NCI-H2227 (cell line): Measurements from ENCODE around the gene TRPV4.

ENCODE experiments used
- DNase-seq: peaks from one replicate; lab custom pipeline; 2025; ENCODE audit not compliant: unreplicated experiment; lab: John Stamatoyannopoulos, UW

Gene TRPV4

DNA sequence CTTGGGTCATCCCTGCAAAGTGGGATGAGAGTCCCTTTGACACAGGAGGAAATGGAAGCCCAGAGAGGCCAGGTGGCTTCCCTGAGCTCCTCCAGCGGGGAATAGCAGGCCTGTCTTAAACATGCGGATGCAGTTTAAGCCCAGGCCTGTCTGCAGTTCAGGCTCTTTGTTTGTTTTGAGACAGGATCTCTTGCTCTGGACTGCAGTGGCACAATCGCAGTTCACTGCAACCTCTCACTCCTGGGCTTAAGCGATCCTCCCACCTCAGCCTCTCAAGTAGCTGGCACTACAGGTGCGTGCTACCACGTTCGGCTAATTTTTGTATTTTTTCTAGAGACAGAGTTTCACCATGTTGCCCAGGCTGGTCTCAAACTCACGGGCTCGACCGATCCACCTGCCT, 3.5 kb downstream of the TRPV4 start:
- no peak for DNase-seq

DNA sequence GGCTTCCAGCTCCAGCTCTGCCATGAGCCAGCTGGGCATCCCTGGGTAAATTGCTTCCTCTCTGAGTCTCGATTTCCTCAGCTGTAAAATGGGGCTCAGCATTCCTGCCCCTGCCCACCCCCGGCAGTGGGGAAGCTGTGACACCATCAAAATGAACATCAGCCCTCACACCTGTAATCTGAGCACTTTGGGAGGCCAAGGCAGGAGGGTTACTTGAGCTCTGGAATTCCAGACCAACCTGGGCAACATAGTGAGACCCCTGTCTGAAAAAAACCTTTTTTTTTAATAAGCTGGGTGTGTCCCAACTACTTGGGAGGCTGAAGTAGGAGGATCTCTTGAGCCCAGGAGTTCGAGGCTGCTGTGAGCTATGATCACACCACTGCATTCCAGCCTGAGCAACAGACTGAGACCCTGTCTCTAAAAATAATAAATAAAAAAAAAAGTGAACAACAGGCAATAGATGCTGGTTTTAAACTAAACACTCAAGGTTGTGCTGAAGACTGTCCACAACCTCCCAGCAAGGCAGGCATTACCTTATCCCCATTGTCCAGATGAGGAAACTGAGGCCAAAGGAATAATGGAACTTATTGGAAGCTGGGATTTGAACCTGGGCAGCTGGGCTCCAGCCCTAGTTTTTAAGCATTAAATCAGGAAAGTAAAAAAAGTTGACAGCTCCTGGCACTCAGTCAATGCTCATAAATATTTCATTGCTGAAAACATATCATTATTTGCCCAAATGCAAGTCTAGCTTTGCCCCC, 4.3 kb downstream of the TRPV4 start:
- no peak for DNase-seq

DNA sequence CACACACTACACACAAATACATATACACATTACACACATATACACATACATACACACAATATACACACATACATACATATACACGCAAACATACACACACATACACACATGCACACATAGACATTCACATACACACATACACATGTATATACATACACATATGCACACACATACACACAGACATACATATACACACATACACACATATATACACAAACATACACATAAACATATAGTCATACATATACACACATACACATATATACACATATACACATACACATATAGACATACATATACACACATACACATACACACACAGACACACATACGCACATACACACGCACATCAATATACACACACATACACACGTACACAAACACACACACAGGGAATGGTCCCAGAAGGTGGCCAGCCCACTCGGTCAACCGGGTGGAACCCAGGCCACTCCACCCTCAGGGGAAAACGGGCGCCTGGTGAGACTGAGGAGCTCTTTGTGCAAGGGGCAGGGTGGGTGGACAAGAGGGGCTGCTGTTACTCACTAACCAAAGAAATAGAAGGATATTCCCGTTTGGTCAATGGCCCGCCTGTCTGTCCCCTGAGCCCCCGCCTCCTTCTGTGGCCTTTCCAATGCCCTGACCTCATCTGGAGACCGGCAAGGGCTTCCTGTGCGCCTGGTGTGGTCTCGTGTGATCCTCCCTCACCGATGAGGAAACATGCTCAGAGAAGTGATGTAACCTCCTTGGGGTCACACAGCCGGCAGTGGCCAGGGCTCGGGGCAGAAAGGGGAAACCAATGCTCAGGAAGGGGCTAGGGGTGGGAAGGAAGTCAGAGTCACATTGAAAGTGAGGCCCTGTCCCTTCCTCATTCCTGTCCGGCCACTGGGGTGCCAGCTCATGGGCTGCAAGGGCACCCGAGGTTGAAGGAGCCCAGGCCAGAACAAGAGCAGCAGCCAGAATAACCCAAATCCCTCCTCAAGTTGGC, 5.3 kb downstream of the TRPV4 start:
- DNase-seq: no peak

DNA sequence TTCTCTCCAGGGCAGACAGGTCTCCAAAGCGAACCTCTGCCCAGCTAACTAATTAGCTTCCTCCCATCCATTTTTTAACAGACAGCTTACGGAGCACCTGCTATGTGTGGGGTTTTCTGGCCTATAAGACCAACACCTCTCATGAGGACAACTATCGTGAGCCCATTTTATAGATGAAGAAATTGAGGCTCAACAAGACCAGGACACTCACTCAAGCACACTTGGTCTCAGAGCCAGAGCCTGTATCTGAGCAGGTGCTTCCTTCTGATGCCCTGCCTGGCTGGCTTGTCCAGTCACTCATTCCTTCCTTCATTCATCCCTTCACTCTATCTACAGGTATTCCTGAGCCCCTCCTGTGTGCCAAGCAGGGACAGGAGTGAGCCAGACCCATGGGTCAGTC, 6.1 kb downstream of the TRPV4 start:
- no peak for DNase-seq

DNA sequence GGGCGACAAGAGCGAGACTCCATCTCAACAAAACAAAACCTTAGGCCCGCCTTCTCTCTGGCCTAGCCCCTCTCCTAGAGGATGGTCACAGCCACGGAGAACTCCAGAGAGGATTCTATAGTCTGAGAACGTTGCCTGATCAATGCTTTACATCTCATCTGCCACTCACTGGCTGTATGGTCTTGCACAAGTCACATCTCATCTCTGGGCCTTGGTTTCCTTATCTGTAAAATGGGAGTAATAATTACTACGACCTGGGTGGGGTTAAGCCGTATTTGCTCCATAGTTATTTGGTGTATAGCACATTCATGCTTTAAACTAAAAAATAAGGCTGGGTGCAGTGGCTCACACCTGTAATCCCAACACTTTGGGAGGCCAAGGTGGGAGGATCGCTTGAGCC, 8.5 kb downstream of the TRPV4 start:
- no peak for DNase-seq

DNA sequence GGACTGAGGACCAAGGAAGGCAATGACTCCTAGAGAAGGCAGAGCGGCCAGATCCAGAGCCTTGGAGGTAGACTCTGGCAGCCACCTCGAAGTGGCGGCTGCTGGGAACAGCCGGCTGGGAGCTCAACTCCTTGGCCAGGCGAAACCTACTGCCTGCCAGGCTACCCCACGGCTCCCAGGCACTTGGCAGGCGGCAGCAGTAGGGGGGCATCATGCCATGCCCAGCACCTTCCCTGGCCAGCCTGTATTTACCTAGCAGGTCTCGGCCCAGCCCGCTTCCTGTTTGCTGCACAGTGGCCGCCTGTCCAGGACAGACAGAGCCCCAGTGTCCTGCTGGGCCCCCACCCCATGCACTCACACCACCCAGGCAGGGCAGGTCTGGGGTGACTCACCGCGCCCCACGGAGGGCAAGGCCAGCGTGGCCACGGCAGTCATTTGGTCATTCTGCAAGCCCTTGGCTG, 10.2 kb downstream of the TRPV4 start:
- DNase-seq: no peak

DNA sequence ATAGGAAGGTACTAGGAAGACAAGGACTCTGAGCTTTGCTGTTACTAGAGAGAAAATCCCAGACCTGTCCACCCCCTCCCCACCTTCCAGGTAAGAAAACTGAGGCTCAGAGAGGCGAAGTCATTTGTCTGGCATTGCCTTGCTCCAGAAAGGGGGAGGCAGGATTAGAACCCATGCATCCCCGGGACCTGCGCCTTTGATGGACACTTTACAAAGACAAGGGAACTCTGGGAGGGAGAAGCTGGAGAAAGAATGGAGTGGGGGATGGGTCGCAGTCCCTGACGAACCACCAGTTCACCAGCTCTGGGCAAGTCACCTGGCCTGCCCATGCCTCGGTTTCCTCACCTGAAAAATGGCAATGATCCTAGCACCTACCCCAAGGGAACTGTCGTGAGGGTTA, 10.8 kb downstream of the TRPV4 start:
- no peak for DNase-seq

DNA sequence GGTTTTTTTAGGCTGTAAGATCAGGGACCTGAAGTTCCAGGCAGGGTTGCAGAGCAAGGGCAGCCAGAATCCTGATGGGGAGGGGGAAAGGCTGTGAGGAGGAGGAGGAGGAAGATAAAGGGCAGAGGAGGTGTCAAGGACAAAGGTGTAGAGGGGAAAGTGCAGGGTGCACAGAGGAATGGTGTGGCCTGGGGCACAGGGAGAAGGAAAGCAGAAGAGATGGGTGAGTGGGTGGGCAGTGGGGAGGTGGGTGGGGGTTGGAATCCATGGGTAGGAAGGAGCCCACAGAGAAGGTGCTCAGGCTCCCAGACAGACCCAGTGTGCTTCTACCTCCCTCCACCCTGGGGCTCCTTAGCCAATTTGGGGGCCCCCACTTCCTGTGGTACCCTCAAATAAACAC, 11.2 kb downstream of the TRPV4 start:
- DNase-seq: no peak

DNA sequence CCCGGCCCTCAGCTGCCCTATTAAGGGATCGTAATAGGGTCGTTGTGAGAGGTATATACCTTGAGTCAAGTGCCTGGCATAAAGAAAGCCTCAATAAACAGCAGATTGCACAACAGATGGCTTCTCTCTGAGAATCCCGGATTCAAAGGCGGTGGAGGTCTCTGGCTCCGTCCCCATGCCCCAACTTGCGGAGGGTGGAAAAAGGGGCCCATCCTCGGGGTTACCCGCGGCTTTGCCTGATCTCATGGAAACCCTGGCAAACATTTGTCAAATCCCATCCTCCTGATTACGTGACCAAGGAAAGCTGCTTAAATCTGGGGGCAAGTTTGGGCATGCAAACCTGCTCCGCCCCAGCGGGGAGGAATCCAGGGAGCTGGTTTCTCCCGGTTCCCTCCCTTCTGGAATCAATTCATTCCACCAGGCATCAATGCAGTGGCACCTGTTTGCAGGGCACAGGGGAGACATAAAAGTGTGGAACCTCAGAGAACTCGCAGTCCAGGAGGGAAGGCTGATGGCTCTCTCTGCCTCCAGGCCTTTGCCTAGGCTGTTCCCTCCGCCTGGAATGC, 12.3 kb downstream of the TRPV4 start:
- peak; percentile 43 for DNase-seq

DNA sequence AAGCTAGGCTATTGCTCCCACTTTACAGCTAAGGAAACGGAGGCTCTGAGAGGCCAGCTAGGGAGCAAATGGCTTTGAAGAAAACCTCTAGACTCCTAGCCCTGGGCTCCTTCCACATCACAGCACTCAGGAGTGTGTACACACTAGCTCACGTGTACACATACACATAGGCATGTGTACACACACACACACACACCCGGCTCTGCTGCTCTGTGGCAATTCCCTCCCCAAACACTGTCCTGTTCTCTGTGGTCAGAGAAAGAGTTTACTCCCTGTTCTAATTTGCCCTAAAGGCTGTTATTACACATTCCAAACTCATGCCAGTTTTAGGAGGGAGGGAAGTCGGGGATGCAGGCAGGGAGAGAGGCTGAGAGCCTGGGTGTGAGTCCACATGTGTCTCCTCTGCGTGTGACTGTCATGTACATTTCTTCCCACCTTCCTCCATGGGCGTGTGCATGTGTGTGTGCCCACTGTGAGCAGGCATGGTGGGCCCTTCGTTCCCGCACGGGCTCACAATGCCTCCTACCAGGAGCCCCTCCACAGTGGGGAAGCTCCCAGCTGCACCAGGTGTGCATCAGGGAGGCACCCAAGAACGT, 14.2 kb downstream of the TRPV4 start:
- no peak for DNase-seq

DNA sequence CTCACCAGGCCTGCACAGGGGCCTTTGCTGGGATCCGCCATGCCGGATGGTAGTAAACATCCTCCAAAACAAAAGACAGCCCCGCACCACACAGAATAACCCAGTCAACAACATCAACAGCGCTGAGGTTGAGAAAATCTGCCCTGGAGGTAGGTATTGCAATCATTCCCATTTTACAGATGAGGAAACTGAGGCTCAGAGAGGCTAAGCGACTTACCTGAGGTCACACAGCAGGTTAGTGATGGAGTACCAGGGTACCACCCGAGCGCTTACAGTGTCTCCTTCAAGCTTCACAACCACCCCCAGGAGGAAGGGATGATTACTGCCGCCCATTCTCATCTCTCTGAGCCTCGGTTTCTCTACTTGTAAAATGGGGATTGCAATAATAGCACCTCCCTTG, 14.9 kb downstream of the TRPV4 start:
- no peak for DNase-seq

DNA sequence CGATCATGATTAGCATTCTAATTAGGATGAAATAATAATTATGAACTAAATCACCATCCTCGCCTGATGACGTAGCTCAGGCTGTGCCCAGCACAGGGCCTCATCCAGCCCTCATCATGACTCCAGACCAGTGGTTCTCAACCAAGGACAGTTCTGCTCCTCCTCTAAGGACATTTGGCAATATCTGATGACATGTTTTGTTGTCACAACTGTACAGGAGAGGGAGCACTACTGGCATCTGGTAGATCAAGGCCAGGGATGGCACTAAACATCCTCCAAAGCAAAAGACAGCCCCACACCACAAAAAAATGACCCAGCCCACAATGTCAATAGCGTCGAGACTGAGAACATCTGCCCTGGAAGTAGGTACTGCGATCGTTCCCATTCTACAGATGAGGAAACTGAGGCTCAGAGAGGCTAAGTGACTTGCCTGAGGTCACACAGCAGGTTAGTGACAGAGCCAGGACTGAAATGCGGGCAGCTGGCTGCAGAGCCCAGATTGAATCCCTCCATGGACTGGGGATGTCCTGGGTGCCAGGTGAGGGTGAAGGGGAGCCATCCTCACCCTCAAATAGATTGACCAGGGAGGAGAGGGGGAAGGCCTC, 15.5 kb downstream of the TRPV4 start:
- DNase-seq: no peak

DNA sequence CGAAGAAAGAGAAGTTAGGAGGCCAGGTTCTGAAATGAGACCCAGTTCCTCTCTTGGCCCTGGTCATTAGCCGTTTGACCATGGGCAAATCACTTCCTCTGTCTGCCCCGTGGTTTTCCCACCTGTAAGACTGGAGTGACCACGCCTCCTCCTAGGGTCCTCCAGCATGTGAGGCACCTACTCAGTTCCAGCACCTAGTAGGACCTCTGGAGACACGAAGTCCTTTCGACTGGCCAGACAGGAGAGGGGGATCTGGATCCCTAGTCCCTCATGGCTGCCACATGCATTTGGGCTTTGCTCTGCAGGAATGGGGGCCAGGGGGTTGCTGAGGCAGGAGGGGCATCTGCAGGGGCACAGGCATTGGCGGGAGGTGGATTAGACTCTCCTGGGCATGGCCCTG, 16.3 kb downstream of the TRPV4 start:
- DNase-seq: no peak

DNA sequence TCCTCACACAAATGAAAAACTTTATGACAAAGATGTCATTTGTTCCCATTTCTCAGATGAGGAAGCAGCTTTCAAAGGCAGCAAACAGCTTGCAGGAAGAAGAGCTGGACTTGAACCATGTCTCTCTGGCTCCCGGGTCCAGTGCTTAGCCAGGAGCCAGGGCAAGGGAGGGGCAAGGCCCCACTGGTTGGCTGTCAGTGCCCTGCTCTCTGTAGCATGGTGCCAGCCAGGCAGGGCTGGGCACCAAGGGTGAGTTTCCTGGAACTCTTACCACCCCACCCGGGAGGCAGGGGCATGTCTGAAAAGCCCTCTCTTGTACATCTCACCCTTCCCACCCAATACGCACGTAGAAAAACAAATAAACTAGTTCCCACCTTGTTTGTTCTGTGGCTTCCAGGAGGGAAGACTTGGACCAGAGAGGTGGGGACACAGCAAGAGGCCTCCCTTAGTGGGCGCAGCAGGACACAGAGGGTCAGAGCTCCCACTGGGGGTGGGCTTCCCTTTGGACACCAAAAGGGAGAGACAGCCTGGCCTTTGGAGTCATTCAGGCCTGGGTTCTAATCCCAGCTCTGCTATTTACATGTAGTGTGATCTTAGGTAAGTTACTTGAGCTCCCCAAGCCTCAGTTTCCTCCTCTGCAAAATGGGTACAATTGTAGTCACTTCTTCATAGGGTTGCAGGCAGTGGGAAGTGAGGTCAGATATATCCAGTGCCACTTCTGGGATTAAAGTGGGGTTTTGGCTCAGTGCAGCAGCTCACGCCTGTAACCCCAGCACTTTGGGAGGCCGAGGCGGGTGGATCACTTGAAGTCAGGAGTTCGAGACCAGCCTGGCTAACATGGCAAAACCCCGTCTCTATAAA, 17.2 kb downstream of the TRPV4 start:
- DNase-seq: no peak

DNA sequence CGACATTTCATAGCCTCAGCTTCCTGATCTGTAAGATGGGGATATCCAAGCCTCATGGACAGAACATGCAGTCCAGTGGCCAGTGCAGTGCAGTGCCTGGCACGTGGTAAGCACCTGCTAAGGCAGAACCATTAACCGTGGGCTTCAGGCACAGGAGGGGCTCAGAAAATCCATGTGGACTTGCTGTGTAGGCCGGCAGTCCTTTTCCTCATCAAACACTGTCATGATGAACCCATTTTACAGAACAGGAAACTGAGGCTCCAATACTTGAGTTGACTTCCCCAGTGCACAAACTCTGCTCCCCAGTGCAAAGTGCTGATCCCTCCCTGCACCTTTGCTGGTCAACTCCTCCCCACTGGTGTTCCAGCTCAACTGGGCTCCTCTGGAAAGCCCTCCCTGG, 18.0 kb downstream of the TRPV4 start:
- DNase-seq: no peak

DNA sequence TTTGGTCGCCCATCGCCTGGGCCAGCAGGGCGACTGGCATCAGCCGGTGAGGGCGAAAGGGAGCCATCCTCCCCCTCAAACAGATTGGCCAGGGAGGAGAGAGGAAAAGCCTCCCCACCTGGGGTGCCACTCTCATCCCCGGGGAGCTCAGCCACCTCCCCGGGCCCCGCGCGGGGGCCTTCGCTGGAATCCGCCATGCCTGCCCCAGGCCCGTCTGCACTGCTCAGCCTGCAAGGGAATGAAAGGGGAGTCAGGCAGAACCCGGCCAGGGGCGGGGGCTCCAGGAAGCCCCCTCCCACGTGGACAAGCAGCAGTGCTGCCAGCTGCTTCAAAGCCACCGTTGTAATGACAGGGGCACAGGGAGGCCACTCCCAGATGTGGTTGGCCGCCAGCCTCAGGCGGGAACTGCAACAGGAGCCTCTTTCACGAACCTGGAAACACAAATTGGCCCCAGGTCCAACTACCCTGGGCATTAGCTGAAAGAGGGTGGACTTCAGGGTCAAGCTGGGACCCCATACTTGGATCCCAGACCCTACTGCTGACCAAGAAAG, 18.5 kb downstream of the TRPV4 start:
- DNase-seq: no peak

DNA sequence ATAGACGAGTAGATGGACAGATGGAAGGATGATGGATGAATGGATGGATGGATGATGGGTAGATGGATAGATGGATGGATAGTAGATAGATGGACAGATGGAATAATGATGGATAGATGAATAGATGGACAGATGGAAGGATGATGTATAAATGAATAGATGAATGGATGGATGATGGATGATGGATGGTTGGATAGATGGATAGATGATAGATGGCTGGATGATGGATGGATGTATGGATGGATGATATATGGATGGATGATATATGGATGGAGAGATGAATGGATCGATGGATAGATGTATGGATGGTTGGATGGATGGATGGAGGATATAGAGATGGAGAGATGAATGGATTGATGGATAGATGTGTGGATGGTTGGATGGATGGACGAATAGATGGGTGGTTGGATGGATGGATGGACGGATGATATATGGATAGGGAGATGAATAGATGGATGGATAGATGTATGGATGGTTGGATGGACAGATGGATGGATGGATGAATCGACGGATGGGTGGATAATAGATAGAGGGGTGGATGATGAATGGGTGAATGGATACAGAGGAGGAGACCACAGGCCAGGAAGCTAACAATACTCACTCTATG, 19.3 kb downstream of the TRPV4 start:
- no peak for DNase-seq

DNA sequence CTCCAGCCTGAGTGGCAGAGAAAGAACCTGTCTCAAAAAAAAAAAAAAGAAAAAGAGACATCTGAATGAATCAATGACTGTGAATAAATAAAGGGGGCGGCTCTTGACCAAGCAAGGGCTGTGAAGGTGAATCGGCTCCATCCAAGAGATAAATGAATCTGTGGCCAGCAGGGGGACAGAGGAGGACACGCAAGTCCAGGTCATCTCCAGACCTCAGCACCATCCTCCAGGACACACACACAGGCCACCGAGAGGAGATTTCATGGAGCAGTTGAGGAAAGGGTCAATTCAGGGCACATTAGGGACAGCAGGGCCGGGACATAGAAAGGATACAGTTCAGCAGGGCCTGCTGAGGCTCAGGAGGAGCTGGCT, 21.6 kb downstream of the TRPV4 start:
- DNase-seq: no peak

DNA sequence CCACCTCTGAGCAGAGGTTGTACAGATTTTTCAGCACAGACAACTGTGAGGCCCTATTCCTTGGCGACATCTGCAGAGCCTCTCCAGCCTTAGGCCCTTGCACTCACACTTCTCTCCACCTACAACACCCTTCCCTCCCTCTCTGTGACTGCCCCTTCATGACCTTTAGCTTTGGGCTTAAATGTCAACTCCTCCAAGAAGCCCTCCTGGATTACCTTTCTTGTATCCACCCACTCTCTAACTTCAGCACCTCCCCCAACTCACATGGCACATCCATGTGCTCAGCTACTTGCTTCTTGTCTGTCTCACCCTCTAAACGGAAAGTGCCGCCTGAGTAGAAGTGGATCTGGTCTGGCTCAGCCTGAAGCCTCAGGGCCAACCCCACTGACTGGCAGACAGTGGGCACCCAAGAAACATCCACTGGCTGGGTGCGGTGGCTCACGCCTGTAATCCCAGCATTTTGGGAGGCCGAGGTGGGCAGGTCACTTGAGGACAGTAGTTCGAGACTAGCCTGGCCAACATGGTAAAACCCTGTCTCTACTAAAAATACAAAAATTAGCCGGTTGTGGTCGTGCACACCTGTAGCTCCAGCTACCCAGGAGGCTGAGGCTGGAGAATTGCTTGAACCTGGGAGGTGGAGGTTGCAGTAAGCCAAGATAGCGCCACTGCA, 22.1 kb downstream of the TRPV4 start:
- DNase-seq: no peak
